Endothelial cell of umbilical vein (primary cell): ENCODE data around the gene TGFBR3. TPM values are rescaled to one million over a fixed set of nuclear protein-coding genes. Genes with fewer than 3 reads are reported as not detected.

Source experiments
- BruUV-seq: library from RNA; stranded (reverse); fragments of 400-500 nt; replicated peaks from 2 replicates; lab custom pipeline; 2021; lab: Mats Ljungman, UMichigan
- CTCF ChIA-PET: fragments of 300-600, 350-600 bp; sonication (Branson Sonifier 250); formaldehyde crosslinking; loops from one replicate; lab custom pipeline; 2021; ENCODE audit warnings: antibody characterized with exemption, inconsistent platforms; lab: Charles Lee
- POLR2A ChIA-PET: fragments of 300-600, 350-600 bp; sonication (Branson Sonifier 250); formaldehyde crosslinking; loops from one replicate; lab custom pipeline; 2021; ENCODE audit warnings: antibody characterized with exemption, inconsistent platforms; lab: Charles Lee
- DNase-seq: peaks from one replicate; pipeline ENCODE4 v3.0.0-alpha.2; 2011; ENCODE audit warnings: low read depth, low spot score
- FAIRE-seq: peaks from 2 replicates; lab custom pipeline; 2011; peaks lifted over from hg19 to GRCh38; lab: Jason Lieb, UNC
- H2AFZ ChIP-seq: 2 replicates; pipeline ENCODE4 v1.6.0; 2012; ENCODE audit warnings: low read depth, low read length, control low read depth, inconsistent platforms
- H3K27ac ChIP-seq: 2 replicates; pipeline ENCODE4 v1.5.1; 2011; ENCODE audit warnings: low read depth, mild to moderate bottlenecking, control low read depth, low read length, moderate library complexity; ENCODE audit not compliant: insufficient read depth
- H3K27me3 ChIP-seq, 2 experiments: 2 replicates each; pipeline versions ENCODE4 v1.6.0 to v1.6.1; 2011; ENCODE audit warnings: low read length in 2 of 2, mixed read lengths in 1 of 2; ENCODE audit not compliant: control insufficient read depth in 2 of 2, insufficient read depth in 2 of 2
- H3K36me3 ChIP-seq, 2 experiments: 2 replicates in 1 of 2; 3 replicates in 1 of 2; pipeline ENCODE4 v1.5.1; 2011; ENCODE audit warnings: low read length in 2 of 2, mild to moderate bottlenecking in 1 of 2, moderate library complexity in 1 of 2; ENCODE audit not compliant: control insufficient read depth in 2 of 2, insufficient read depth in 2 of 2; ENCODE audit errors: extremely low read depth in 1 of 2
- H3K4me1 ChIP-seq: 3 replicates; pipeline ENCODE4 v1.5.1; 2011; ENCODE audit warnings: mild to moderate bottlenecking, low read length; ENCODE audit not compliant: control insufficient read depth, insufficient read depth; ENCODE audit errors: extremely low read depth
- H3K4me2 ChIP-seq: 2 replicates; pipeline ENCODE4 v1.6.1; 2011; ENCODE audit warnings: low read length, control low read depth, mixed read lengths; ENCODE audit not compliant: insufficient read depth
- H3K4me3 ChIP-seq, 3 experiments: fragments of 200-600 bp in 1 of 3; sonication (generic), shearing (Covaris generic) in 1 of 3; replicated peaks in 1 of 3; 2 replicates each; pipeline ENCODE4 v1.5.1; 2011 to 2016; ENCODE audit warnings: control low read depth in 3 of 3, low read length in 3 of 3, mild to moderate bottlenecking in 2 of 3, inconsistent platforms in 1 of 3, low read depth in 1 of 3, moderate library complexity in 1 of 3; ENCODE audit not compliant: insufficient read depth in 1 of 3
- H3K79me2 ChIP-seq: 2 replicates; pipeline ENCODE4 v1.6.0; 2012; ENCODE audit warnings: low read length, inconsistent platforms; ENCODE audit not compliant: control insufficient read depth, insufficient read depth
- H3K9ac ChIP-seq: replicated peaks from 2 replicates; pipeline ENCODE3; 2011; ENCODE audit warnings: low read length, control low read depth; ENCODE audit not compliant: insufficient read depth; ENCODE audit errors: extremely low read depth
- H3K9me1 ChIP-seq: replicated peaks from 3 replicates; pipeline ENCODE4 v1.6.0; 2011; ENCODE audit warnings: mild to moderate bottlenecking, low read length; ENCODE audit not compliant: control insufficient read depth, insufficient read depth; ENCODE audit errors: extremely low read depth
- H3K9me3 ChIP-seq: replicated peaks from 2 replicates; pipeline ENCODE4 v1.5.1; 2012; ENCODE audit warnings: low read length, inconsistent platforms; ENCODE audit not compliant: control insufficient read depth, insufficient read depth
- H4K20me1 ChIP-seq: replicated peaks from 2 replicates; pipeline ENCODE3; 2011; ENCODE audit warnings: mild to moderate bottlenecking, low read length; ENCODE audit not compliant: control insufficient read depth, insufficient read depth; ENCODE audit errors: extremely low read depth
- FOS ChIP-seq: IDR thresholded peaks from 2 replicates; pipeline ENCODE4 v1.6.1; 2011; ENCODE audit warnings: mild to moderate bottlenecking, low read length, moderate library complexity, borderline replicate concordance; ENCODE audit not compliant: insufficient read depth
- GATA2 ChIP-seq: IDR thresholded peaks from 2 replicates; pipeline ENCODE4 v1.7.0; 2011; ENCODE audit warnings: low read depth, mild to moderate bottlenecking, moderate library complexity, mixed read lengths, low read length; ENCODE audit not compliant: insufficient read length, insufficient read depth
- JUN ChIP-seq: IDR thresholded peaks from 2 replicates; pipeline ENCODE4 v1.6.1; 2011; ENCODE audit warnings: borderline replicate concordance, low read depth; ENCODE audit not compliant: insufficient read length, insufficient read depth
- POLR2A ChIP-seq: IDR thresholded peaks from 2 replicates; pipeline ENCODE4 v1.6.1; 2012; ENCODE audit warnings: low read depth, mild to moderate bottlenecking, control low read depth, low read length
- dilution Hi-C: fragments of 300-500 bp; cut with MboI; formaldehyde crosslinking; loops from one replicate; pipeline ENCODE4 v1.15.0; 2019; ENCODE audit warnings: low sequenced_read_pairs; ENCODE audit not compliant: extremely low pct_ligation_motif_present
- intact Hi-C: fragments of 100-400 bp; cut with micrococcal nuclease; formaldehyde crosslinking; loops from one replicate; pipeline ENCODE4 v1.10.0; 2022
- polyA plus RNA-seq, 4 experiments: library from polyadenylated mRNA; depleted of rRNA in 3 of 4; stranded (reverse) in 3 of 4; unstranded in 1 of 4; fragments of >200 nt; gene quantifications; 2 replicates each; pipeline versions ENCODE4 v1.2.1 to v1.2.3, GENCODE V29; 2011 to 2012; ENCODE audit warnings: missing spikeins in 1 of 4
- total RNA-seq: library from RNA; stranded (reverse); gene quantifications from 2 replicates; pipeline ENCODE4 v1.2.3, GENCODE V29; 2021
- TF ChIP-seq, protein P1 (sequence below), 2 donors: IDR thresholded peaks; 1 replicate in 1 of 2; 2 replicates in 1 of 2; pipeline ENCODE4 v1.5.1; 2011; ENCODE audit warnings: low read length in 2 of 2, mild to moderate bottlenecking in 2 of 2, moderate library complexity in 2 of 2, control low read depth in 1 of 2, inconsistent platforms in 1 of 2, low read depth in 1 of 2; ENCODE audit not compliant: insufficient read depth in 1 of 2; ENCODE audit errors: extremely low read depth in 1 of 2

TGFBR3 gene
- total and polyA plus RNA-seq, 2 donors (not counting 3 experiments of a cell fraction or from before 2014, with no cell fraction given): 8.0 to 13.4 TPM

DNA sequence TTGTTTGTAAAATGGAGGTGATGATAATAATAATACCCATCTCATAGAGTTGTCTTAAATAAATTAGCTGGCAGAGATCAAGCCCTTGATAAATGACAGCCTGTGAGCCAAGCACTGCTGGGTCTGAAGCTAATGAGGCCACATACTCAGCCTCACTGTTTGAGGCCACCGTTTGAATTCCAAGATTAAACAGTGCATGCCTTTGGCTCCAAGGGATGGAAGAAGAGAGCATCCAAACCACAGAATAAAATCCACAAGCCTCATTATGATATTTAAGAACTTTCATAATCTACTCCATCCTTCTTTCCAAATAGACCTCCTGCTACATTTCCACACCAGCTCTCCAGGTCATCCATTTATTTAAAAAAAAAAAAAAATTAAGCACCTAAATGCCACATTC, 29.0 kb downstream of the TGFBR3 start:
- FAIRE-seq (no peak), DNase-seq (no peak)
- H2AFZ ChIP-seq: no peak overlapping the region
- dilution Hi-C loops (no loop called here), intact Hi-C loops (no loop called here)
- H3K9me1 ChIP-seq: no peaks in the 10 kb centered on the region
- H3K4me3 ChIP-seq: no peak overlapping the region
- H3K4me2 ChIP-seq: no peak overlapping the region
- no TSS peak for BruUV-seq
- H3K79me2 ChIP-seq: no peaks in the 10 kb centered on the region
- H4K20me1 ChIP-seq: no peaks in the 10 kb centered on the region
- TF ChIP-seq GATA2 (no peak), FOS (no peak), JUN (no peak)
- no peaks in the 10 kb centered on the region for H3K36me3 ChIP-seq
- H3K9me3 ChIP-seq: no peaks in the 10 kb centered on the region
- no peak overlapping the region for H3K9ac ChIP-seq
- no peaks in the 10 kb centered on the region for H3K27me3 ChIP-seq
- CTCF ChIA-PET: interaction anchor here (1.0 kb wide), 1 partner anchor 27 kb away, joined by 3 read pairs; no protein-coding TSS in a partner anchor
- POLR2A ChIA-PET: no interaction called here
- no peaks in the 10 kb centered on the region for H3K4me1 ChIP-seq
- H3K27ac ChIP-seq: no peak overlapping the region

DNA sequence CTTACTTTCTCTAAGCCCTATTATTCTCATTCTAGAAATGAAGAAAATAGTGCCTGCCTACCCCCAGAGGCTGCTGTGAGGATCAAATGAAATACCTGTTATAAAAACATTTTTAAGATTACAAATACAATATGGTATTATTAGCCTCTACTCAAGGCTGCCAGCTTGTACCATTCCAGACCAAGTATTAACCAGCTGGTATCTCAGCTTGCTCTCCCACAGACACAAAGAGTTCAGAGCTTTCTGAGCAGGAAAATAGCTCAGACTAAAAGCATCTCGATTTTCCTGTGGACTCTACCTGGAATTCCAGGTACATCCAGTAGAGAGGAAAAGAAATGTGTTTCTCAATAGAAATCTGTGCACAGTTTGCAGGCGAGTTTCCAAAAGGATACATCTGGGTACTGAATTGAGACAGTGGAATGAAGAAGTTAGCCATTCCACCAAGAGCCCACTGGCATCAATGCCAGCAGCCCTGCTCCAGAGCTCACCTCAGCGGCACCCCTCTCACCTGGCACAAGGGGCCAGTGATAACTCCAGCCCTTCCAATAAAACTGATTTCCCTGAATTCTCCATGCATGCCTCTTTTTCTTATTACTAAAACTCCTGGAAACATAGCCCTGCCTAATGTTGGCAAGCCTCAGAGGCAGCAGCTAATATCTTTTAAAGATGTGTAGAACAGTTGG, 31.0 kb downstream of the TGFBR3 start:
- ChIA-PET CTCF (interaction anchor here (1.3 to 1.9 kb wide), 3 partner anchors 9 to 29 kb away, joined by 3 to 8 read pairs (median 3); no protein-coding TSS in a partner anchor), POLR2A (no interaction called here)
- H3K4me1 ChIP-seq: peaks cover 15% of the 10 kb centered on the region
- dilution Hi-C loops: no loop called here
- no peak overlapping the region for H3K4me2 ChIP-seq
- no peaks in the 10 kb centered on the region for H3K27me3 ChIP-seq
- intact Hi-C loops: no loop called here
- no peaks in the 10 kb centered on the region for H3K79me2 ChIP-seq
- H3K4me3 ChIP-seq: no peak overlapping the region
- no peak overlapping the region for H3K27ac ChIP-seq
- no TSS peak for BruUV-seq
- no peak overlapping the region for H2AFZ ChIP-seq
- FAIRE-seq (no peak), DNase-seq (no peak)
- TF ChIP-seq POLR2A (no peak), GATA2 (no peak)
- TF ChIP-seq, protein P1, sequence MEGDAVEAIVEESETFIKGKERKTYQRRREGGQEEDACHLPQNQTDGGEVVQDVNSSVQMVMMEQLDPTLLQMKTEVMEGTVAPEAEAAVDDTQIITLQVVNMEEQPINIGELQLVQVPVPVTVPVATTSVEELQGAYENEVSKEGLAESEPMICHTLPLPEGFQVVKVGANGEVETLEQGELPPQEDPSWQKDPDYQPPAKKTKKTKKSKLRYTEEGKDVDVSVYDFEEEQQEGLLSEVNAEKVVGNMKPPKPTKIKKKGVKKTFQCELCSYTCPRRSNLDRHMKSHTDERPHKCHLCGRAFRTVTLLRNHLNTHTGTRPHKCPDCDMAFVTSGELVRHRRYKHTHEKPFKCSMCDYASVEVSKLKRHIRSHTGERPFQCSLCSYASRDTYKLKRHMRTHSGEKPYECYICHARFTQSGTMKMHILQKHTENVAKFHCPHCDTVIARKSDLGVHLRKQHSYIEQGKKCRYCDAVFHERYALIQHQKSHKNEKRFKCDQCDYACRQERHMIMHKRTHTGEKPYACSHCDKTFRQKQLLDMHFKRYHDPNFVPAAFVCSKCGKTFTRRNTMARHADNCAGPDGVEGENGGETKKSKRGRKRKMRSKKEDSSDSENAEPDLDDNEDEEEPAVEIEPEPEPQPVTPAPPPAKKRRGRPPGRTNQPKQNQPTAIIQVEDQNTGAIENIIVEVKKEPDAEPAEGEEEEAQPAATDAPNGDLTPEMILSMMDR (IDR thresholded peaks at IDR 0.05; ENCODE audit: extremely low read depth in 1 of 2, insufficient read depth in 1 of 2, low read depth in 1 of 2, low read length in 2 of 2): no peak
- no peaks in the 10 kb centered on the region for H3K9me1 ChIP-seq
- no peak overlapping the region for H3K9ac ChIP-seq
- no peaks in the 10 kb centered on the region for H4K20me1 ChIP-seq
- H3K9me3 ChIP-seq: no peaks in the 10 kb centered on the region
- H3K36me3 ChIP-seq: no peaks in the 10 kb centered on the region
